Measurements from ENCODE around the gene FLT3LG.

The FLT3LG gene

GRCh38 chr19:49520705-49521319 lies 46.8 kb downstream of the FLT3LG start:
- no peak for DNase-seq

GRCh38 chr19:49524812-49525455 lies 50.9 kb downstream of the FLT3LG start:
- DNase-seq: no peak

GRCh38 chr19:49528211-49528771 lies 54.3 kb downstream of the FLT3LG start:
- DNase-seq: peak; percentile 44

- no peak for DNase-seq
Measured at GRCh38 chr19:49530708-49531107, 56.7 kb downstream of the FLT3LG start.

GRCh38 chr19:49533551-49534488 lies 59.8 kb downstream of the FLT3LG start:
- DNase-seq: peak; percentile 58

GRCh38 chr19:49534632-49535385 lies 60.8 kb downstream of the FLT3LG start:
- no peak for DNase-seq
